Right ventricle myocardium inferior (tissue), 1 donor: ENCODE results near the gene OR3A3. TPM values are rescaled to one million over a fixed set of nuclear protein-coding genes. Genes with fewer than 3 reads are reported as not detected.
"Not testable (repeated sequence)": the region's sequence is repeated elsewhere in the genome, so short reads cannot be mapped to it uniquely, and the experiment has no call there.

Source experiments
- ATAC-seq: fragments of 200-7000 bp; cut with Tn5 transposase; one replicate; pipeline ENCODE4 v1.9.1; 2020; ENCODE audit warnings: mild to moderate bottlenecking, moderate library complexity
- DNase-seq: peaks from one replicate; pipeline ENCODE4 v3.0.0; 2021; ENCODE audit errors: missing footprints
- intact Hi-C: fragments of 100-400 bp; cut with DNase I; formaldehyde crosslinking; loops from one replicate; pipeline ENCODE4 v1.11.0; 2022
- long read RNA-seq: library from polyadenylated mRNA; unstranded; transcript quantifications from one replicate; pipeline ENCODE4 v2.0.0, GENCODE V29; 2021
- total RNA-seq: library from RNA; stranded (reverse); fragmentation: NEBNext Ultra II Directional; extraction: Animal tissue kit (Norgen Biotek cat#: 25700); gene quantifications from one replicate; pipeline ENCODE4 v1.2.1, GENCODE V29; 2021
- donor health status: DM: no; HTN: yes; CAD: no; lungs with severe emphysema.

The OR3A3 gene
- total RNA-seq: not detected
- long read RNA-seq: 0 reads

DNA sequence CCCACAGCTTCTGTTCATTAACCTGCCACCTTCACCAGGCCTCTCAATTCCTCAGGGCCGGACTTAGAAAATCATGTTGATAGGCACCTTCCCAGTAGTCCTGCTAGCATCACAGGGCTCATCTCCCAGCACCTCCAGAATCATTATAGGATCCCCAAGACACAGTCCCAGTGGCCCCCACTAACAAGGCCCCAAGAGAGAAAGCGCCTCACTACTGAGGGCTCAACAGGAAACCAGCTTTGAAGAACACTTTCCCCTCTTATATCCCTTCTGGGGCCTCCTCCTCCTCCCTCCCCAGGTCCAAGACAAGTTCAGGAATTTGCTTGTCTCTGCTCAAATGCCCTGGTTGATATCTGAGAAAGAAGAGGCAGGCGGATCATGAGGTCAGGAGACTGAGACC, at the start of gene OR3A3:
TSS of gene OR3A3 (plus strand) at position 301 of the 400 bp plus-strand sequence.
- intact Hi-C loops: no loop called here
- DNase-seq: no peak
- ATAC-seq: no peak

DNA sequence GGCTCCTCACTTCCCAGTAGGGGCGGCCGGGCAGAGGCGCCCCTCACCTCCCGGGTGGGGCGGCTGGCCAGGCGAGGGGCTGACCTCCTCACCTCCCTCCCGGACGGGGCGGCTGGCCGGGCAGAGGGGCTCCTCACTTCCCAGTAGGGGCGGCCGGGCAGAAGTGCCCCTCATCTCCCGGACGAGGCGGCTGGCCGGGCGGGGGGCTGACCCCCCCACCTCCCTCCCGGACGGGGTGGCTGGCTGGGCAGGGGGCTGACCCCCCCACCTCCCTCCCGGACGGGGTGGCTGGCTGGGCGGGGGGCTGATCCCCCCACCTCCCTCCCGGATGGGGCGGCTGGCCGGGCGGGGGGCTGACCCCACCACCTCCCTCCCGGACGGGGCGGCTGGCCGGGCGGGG, 40.0 kb upstream of the OR3A3 start:
- intact Hi-C loops, ATAC-seq, DNase-seq: not testable (repeated sequence)

DNA sequence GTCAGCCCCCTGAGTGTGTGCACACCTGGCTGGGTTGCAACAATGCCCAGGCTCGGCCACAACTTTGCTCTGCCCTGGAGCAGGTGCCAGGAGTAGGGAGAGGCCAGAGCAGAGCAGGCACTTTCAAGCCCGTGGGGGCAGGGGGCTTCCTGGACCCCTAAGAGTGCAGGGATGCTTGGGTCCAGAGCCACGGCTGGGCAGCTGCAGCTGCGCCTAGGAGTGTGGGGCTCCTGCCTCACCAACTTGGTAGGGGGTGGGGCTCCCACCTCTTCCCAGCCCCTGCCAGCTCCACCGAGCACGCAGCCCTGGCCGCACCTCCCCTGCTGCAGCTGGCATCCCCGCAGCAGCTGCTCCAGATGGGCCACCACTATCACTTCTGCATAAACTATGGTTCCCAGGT, 32.8 kb upstream of the OR3A3 start:
- intact Hi-C loops: no loop called here
- DNase-seq: no peak
- no peak for ATAC-seq

DNA sequence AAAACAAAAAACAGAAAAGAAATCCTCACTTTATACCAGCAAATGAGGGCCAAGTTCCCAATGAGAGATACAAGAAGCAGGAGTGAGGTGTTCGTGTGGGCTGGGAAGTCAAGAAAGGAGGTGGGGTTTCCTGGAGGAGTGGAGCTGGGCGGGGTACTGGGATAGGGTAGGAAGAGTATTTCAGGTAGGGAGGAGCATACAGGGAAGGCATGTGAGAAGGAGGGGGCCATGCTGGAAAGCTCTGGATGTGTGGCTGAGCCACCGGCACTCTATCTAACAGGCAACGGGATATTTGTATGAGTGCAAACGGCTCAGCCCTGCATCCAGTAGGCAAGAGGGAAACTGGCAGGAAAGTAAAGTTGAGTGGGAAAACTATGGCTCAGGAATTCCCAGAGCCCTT, 29.2 kb upstream of the OR3A3 start:
- ATAC-seq (no peak), DNase-seq (no peak)
- intact Hi-C loops: no loop called here

DNA sequence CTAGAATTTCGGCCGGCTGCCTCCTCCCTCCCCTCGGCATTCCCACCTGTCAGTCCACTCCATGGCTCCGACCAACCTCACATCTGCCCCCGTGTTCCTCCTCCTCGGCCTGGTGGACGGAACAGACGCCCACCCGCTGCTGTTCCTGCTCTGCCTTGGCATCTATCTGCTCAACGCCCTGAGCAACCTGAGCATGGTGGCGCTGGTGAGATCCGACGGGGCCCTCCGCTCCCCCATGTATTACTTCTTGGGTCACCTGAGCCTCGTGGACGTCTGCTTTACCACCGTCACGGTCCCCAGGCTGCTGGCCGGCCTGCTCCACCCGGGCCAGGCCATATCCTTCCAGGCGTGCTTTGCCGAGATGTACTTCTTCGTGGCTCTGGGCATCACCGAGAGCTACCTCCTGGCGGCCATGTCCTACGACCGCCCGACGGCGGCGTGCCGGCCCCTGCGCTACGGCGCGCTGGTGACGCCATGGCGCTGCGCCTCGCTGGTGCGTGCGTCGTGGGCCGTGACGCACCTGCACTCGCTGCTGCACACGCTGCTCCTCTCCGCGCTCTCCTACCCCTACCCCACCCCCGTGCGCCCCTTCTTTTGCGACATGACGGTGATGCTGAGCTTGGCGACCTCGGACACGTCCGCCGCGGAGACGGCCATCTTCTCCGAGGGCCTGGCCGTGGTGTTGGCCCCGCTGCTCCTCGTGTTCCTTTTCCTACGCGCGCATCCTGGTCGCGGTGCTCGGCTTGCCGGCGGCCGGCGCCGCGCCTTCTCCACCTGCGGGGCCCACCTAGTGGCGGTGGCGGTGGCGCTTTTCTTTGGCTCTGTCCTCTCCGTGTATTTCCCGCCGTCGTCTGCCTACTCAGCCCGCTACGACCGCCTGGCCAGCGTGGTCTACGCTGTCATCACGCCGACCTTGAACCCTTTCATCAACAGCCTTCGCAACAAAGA, 25.0 kb upstream of the OR3A3 start, which contains the start of gene OR3A2:
TSS of gene OR3A2 (minus strand) at position 440 of the 948 bp plus-strand sequence.
- intact Hi-C loops: no loop called here
- ATAC-seq (no peak), DNase-seq (no peak)

DNA sequence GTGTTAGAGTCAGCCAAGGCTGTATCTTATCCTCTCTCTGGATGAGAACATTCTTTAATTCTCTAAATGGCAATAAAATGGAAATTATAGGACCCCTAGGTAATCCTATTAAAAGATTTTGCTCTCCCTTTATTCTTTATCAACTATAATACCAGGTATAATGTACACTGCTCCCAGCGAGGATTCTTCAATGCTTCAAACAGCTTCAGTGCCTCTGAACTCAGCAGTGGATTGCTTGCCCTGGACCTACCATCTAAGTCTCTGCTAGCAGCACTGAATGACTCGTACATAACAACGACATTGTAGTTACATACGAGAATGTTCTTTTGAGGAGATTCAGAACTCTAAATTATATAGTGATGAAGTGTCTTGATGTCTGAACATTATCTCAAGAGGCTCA, 21.4 kb upstream of the OR3A3 start:
- ATAC-seq (no peak), DNase-seq (no peak)
- intact Hi-C loops: no loop called here

DNA sequence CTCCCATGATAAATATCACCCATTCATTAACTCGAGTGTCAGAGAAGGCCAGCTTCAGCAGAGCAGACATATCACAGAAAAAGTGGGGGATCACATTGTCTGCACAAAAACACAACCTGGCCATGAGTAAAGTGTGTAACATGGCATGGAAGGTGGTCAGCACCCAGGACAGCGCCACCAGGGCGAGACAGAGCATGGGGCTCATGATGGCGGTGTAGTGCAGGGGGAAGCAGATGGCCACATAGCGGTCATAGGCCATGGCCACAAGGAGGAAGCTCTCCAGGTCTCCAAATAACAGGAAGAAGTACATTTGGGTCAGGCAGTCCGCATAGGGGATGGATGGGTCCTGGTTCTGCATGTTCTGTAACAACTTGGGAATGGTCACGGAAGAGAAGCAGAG, 13.4 kb upstream of the OR3A3 start:
- intact Hi-C loops, ATAC-seq, DNase-seq: not testable (repeated sequence)

DNA sequence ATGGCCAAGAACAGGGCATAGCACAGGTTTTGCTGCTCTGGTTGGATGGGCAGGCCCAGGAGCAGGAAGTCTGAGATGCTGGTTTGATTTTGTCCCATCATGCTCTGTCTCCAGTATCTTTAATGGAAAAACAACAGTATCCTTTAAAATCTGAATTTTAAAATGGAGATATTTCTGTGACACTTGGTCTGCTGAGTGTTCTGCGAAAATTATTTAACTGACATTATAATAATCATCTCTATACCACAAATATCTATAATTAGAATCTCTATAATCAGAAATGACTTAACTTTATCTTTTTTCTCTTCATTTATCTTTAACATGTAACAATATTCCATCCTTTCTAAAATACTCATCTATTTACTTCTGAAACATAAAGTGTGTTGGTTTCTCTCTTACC, 12.9 kb upstream of the OR3A3 start, which contains the start of gene OR1E1:
TSS of gene OR1E1 (minus strand) at position 101 of the 400 bp plus-strand sequence. CDS start at position 101, 0 bp downstream.
- intact Hi-C loops: no loop called here
- DNase-seq (no peak), ATAC-seq (no peak)

DNA sequence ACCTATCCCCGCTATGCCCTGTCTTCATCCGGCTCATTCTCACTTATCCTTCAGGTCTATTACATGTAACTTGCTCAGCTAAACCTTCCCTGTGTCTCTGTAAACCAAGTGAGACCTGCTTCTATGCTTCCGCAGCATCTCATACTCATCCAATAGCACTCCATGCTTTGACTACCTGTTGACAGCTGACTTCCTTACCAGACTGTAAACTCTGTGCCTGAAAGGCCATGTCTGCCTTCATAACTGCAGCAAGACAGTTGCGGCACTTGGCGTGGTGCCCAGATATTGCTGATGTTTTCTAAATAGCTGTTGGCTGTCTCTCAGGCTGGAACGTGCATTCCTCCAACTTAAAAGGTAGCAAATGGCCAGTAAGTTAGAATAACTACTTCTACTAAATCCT, 11.1 kb upstream of the OR3A3 start:
- no peak for ATAC-seq
- intact Hi-C loops: no loop called here
- no peak for DNase-seq

DNA sequence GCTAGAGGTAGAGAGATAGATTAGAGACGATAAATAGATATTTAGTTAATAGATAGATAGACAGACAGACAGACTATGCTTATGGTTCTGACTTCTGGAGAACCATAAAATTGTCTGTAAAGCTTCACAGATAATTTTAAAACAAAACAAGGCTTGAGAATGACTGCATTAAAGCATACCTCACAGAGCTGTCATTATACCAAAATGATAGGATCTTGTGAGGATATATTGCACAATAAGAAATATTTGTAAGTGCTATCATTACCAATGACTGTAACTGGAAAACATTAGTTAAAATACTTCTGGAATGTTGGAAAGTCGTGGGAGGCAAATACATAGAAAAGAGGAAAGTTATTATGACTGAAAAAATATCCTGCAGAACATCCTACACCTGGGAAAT, 9.4 kb upstream of the OR3A3 start:
- intact Hi-C loops: no loop called here
- ATAC-seq (no peak), DNase-seq (no peak)

DNA sequence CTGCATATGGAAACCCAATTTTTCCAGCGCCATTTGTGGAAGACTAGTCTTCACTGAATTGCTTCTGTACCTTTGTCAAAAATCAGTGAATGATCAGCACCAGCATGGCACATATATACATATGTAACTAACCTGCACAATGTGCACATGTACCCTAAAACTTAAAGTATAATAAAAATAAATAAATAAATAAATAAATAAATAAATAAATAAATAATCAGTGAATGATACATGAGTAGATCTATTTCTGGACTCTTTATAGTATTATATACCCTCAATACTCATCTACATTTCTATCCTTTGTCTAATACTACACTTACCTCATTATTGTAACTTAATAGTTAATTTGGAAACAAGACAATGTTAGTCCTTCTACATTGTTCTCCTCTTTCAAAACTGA, 7.3 kb upstream of the OR3A3 start:
- intact Hi-C loops, ATAC-seq, DNase-seq: not testable (repeated sequence)

DNA sequence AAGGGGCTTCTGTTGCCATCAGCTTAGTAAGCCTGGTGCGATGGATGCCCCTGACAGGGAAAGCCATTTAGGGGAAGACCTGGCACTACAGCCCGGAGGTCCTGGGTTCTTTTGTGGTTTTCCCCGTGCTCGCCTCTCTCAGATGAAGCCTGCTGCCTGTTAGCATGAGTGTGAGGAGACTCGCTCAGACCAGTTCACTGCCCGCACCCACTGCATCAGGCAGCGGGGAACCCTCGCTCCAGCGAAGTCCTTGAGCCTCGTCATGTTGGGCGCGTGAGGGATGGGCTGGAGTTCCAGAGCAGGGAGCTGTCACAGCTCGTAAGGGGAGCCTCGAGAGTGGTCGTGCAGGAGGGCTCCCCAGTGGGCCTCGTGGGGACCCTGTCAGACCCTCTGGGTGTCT, 1.0 kb downstream of the OR3A3 start:
- DNase-seq, intact Hi-C loops, ATAC-seq: not testable (repeated sequence)

DNA sequence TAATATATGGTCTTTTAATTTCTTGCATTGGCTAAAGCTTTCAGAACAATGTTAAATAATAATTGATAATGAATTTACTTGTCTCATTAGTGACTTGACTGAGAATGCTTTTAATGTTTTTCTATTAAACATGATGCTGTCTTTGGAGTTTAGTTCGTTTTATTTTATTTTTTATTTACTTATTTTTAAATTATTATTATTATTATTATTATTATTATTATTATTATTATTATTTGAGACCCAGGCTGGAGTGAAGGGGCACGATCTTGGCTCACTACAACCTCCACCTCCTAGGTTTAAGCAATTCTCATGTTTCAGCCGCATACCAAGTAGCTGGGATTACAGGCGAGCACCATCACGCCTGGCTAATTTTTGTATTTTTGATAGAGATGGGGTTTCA, 4.4 kb downstream of the OR3A3 start:
- intact Hi-C loops: no loop called here
- DNase-seq: no peak
- ATAC-seq: no peak

DNA sequence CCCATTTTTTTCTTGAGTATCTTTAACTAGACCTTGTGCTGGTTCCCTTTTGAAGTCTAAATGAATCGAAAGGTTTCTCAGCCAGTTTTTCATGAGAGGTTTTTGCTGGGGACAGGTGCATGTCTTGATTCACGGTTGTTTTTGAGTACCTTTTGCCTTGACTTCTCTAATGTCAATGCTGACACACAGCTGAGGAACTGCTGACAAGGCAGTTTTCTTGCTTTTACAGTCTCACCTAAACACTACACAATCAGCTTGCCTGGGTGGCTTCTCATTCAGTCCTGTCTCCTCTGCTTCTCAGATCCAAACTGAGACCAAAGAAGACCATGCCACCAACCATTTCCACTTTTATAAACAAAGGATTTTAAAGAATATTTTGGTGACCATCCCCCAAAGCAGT, 7.1 kb downstream of the OR3A3 start:
- DNase-seq (no peak), ATAC-seq (no peak)
- intact Hi-C loops: no loop called here

DNA sequence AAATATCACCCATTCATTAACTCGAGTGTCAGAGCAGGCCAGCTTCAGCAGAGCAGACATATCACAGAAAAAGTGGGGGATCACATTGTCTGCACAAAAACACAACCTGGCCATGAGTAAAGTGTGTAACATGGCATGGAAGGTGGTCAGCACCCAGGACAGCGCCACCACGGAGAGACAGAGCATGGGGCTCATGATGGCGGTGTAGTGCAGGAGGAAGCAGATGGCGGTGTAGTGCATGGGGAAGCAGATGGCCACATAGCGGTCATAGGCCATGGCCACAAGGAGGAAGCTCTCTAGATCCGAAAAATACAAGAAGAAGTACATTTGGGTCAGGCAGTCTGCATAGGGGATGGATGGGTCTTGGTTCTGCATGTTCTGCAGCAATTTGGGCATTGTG, 22.0 kb downstream of the OR3A3 start:
- intact Hi-C loops, ATAC-seq, DNase-seq: not testable (repeated sequence)

DNA sequence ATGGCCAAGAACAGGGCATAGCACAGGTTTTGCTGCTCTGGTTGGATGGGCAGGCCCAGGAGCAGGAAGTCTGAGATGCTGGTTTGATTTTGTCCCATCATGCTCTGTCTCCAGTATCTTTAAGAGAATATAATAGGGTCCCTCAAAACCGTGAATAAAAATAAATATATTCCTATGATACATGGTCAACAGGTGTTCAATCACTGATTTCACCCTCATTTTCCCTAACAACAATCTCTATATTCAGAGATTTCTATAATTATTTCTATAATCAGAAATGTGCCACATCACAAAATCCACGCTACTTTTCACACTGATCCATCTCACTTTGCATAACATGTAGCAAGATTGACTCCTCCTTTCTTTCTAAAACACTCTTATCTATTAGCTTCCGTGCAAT, 22.6 kb downstream of the OR3A3 start, which contains the start of gene OR1E2:
TSS of gene OR1E2 (minus strand) at position 101 of the 400 bp plus-strand sequence. CDS start at position 101, 0 bp downstream.
- no peak for DNase-seq
- intact Hi-C loops: no loop called here
- no peak for ATAC-seq

DNA sequence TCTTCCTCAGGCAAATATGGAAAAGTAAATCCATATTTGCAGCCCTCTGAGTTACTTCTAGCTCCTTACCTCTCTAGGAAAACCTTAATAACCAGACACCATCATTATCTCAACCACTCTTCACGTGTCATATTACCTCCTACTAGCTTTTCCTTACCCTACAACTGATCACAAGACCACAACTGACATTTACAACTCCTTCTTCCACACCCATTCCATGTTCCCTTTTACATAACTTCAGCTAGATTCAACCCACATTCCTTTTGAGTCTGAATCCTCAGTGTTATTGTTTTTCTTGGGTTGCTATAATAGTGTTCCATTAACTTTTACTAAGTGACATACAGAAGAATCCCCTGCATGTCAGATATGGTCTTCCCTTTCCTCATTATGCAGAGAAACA, 27.2 kb downstream of the OR3A3 start:
- ATAC-seq (no peak), DNase-seq (no peak)
- intact Hi-C loops: no loop called here

DNA sequence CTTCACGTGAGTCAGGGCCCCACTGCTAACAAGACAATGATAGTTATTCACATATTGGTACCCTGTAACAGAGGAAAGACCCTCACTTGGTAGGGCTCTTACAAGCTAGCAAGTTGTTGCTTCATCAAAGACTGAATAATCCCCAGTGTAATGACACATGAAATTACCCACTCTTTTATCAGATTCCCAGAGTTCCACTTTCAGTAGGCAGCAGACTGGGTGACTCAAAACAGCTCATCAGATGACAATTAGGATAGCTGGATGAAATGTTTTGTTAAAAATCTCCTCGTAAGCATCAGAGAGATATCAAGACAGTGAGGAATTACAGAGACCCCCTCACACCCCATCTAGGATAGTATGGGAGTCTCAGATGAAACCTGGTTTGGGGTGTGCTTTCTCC, 29.3 kb downstream of the OR3A3 start:
- intact Hi-C loops: no loop called here
- DNase-seq (no peak), ATAC-seq (no peak)

DNA sequence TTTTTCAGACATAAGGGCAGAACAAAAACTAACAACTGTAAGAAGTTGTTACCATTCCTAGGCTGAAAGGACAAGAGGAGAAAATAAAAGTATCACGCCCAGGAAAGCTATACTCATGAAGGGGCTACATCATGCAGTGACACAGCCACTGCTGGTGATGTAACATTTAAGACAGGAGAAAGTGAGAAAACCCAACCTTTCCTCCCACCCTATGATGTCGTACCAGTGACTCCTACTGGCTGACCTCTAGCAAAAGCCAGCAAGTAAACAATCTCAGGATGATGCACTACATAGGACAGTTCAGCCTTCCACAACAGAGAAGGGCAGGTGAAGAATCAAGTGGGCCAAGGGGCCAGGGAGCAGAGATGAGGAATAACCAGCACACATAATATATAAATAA, 36.5 kb downstream of the OR3A3 start:
- DNase-seq (no peak), ATAC-seq (no peak)
- intact Hi-C loops: no loop called here

DNA sequence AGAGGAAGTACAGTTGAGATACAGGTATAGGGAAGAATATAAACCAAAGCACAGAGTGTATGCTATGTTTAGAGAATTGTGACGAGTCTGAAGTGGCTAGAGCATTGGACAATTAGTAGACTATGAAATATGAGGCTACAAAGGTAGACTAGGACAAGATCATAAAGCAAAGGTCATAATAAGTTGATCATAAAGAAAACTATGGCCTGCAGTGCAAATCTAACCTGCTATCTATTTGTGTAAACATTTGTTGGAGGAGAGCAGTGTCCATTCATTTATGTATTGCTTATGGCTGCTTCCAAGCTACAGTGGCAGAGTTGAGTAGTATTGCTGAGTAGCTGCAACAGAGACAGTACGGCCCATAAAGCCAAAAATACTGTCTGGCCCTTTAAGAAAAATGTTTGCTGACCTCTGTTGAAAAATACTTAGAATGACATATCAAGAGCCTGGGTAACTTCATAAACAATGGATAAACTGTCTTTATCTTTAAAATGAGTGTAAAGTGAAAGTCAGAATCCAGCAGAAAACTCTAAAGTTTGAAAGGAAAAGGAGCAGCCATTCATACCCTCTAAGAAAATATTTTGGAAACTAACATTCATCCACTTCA, 37.0 kb downstream of the OR3A3 start:
- no peak for DNase-seq
- no peak for ATAC-seq
- intact Hi-C loops: no loop called here
